ENCODE results near the gene IDI1.
"Not testable (repeated sequence)": the region's sequence is repeated elsewhere in the genome, so short reads cannot be mapped to it uniquely, and the experiment has no call there.

IDI1 gene

DNA sequence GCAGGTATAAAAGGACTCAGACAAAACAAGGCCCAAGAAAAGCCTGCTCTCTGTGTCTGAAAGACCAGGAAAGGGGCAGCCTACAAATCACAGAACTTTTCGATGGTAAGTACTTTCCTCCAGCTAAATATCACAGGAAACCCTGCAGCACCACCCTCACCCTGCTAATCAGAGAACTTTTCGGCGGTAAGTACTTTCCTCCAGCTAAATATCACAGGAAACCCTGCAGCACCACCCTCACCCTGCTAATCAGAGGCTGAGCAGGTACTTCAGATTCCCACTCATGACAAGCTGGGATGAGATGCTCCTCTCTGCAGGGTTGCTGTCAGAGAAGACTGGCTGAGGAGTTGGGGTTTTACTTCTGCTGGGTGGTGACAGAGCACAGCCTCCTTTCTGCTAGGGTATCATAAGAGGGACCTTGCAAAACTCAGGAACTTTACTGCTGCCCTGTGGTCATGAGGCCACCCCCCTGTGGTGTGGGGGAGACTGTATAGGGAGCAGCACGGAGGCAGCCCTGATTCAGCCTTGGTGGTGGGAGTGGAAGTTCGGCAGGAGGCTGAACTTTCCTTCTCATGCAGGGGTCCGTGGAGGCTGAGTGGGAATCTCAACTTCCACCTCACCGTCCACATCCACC is 14.4 kb upstream of the IDI1 start:
- peak; percentile 63 for DNase-seq (ENCODE audit: low spot score)

DNA sequence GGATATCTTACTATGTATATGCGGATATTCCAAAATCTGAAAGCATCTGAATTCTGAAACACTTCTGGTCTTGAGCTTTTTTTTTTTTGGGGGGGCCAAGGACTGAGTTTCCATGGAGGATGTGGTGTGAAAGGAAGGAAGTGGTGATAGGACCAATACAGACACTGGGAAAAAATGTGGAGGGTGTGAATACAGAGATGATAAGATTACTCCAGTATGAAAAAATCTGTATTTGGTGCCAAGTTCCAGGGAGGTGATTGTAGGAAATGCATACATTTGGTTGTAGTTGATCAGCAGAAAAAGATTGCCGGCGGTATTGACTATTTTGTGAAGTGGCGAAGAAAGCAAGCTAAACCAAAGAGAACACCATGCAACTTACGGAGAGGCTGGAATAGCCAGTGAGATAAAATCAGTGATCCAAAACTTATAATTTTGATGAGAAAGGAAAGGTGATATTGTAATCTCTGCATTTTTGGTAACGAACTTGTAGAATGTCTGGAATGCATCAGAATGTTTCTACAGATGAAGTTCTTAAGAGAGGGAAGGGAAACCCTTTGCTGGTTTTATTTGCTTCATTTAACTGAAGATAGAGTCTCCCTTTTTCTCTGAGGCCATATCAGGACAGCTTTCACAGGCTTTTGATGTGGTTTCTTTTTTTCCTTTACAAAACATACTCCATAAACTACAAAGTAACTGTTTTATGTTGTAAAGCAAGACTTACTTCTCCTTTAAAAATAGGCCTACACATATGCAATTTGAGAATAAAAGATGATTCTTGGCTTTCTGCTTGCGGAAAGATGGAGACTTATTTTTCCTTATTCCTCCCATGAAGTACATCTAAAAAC is 13.2 kb upstream of the IDI1 start:
- no peak for DNase-seq (ENCODE audit: low spot score)

DNA sequence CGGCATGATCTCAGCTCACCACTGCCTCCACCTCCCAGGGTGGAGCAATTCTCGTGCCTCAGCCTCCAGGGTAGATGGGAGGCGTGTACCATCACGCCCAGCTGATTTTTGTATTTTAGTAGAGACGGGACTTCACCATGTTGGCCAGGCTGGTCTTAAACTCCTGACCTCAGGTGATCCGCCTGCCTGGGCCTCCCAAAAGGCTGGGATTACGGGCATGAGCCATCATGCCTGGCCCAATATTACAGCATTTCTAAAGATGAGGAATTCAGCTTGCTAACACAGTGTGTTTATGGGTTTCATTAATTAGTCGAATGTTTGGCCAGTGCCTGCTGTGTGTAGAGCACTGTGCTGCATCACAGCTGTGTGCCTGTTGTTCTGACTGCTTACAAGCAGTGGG is 11.0 kb upstream of the IDI1 start:
- no peak for DNase-seq (ENCODE audit: low spot score)

DNA sequence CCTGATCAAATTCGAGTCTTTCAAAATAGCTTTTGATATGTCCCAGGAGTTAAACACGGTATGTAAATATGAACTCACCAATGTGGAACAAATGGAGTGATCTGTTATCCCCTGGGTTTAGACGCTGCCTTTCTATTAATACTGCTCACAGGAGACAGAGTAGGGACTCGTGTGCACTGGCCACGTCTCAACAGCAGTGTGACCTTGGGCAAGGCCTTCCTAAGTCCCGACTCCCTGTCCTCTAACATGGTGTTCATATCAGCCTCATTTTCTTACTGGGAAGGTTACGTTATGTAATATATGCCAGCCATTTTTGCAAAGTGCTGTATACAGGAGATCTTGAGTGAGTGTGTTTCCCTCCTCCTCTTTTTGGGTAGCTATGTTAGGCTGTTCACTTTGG is 9.1 kb upstream of the IDI1 start:
- no peak for DNase-seq (ENCODE audit: low spot score)

DNA sequence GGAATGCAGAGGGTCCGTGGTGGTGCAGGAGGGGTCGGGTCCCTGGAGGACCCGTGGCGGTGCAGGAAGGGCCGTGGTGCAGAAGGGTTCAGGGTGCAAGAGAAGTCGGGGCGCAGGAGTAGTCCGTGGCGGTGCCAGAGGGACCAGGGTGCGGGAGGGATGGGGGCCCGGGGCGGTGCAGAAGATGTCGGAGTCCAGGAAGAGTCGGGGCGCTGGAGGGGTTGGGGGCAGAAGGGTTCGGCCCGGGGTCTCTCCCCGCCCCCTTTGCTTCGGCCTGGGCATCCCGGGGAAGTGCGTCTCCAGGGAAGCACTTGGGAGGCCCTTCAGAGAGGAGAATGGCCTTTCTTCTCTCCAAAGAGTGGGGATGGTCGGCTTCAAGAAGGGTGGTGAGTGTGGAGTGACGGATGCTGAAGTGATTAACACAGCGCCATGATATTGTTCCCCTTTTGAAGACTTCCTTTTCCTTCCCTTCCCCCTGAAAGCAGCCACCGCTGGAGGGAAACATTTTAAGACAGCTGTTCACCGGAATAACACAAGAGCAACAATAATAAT is 8.3 kb upstream of the IDI1 start:
- no peak for DNase-seq (ENCODE audit: low spot score)

DNA sequence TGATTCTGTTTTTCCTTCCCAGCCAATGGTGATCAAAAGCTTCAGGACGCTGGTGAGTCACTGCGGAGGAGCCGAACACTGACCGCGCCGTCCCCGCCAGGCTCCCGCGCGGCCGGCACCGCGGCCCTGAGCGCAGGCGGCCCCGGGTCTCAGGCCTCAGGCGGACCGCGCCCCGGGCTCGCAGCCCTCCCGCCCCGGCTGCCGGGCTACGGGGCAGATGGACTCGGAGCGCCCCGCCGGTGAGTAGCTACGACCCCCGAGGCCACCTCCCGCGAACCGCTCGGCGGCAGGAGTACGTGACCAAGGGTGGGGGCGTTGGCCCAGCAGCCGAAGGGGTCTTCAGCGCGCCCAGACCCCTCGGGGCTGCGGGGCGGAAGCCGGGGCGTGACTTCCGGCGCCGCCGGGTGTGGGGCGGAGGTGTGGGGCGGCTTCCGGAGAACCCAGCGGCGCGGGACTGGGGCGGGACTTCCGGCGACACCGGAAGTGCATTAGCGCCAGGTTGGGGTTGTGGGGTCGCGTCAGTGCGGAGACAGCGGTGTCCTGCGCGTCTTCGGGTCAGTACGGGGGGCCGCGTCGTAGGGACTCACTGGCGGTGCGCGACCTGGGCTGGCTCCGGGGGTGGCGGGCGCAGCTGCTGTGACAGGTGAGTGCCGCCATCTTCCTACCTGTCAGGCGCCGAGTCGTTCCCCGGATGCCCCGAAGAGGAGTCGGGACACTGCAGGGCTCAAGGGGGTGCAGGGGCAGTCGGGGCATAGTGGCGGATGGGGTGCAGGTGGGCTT is 7.6 kb upstream of the IDI1 start, which contains the start of gene WDR37:
Gene WDR37, plus strand, starts transcription at position 60 of the 780 bp plus-strand sequence. CDS start 15,771 bp downstream, outside the sequence.
- peak; percentile 85 for DNase-seq (ENCODE audit: low spot score)

DNA sequence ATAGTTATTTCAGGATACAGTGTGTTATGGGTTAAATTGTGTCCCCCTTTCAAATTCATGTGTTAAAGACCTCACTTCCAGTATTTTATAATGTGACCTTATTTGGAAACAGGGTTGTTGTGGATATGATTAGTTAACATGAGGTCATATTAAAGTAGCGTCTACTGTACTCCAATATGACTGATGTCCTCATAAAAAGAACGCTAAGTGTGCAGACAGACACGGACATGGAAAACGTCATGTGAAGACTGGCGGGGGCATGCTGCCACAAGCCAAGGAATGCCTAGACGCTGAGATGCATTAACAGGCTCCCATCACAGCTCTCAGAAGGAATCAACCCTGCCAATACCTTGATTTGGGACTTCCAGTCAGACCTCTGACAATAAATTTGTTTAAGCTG is 5.8 kb upstream of the IDI1 start:
- no peak for DNase-seq (ENCODE audit: low spot score)

DNA sequence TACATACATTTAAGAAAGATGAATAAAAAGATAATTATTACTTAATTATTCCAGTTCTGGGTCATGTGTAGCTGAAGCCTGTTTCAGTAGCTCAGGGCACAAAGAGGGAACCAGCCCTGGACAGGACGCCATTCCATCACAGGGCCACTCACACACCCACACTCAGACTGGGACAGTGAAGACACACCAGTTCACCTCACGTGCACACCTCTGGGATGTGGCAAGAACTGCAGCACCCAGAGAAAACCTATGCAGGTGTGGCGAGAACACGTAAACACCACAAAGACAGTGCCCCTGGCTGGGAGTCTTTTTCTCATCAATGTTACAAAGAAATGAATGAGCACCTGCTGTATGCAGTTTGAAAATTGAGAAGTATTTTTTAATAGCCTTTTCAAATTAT is 1.6 kb upstream of the IDI1 start:
- DNase-seq (ENCODE audit: low spot score) = no peak

DNA sequence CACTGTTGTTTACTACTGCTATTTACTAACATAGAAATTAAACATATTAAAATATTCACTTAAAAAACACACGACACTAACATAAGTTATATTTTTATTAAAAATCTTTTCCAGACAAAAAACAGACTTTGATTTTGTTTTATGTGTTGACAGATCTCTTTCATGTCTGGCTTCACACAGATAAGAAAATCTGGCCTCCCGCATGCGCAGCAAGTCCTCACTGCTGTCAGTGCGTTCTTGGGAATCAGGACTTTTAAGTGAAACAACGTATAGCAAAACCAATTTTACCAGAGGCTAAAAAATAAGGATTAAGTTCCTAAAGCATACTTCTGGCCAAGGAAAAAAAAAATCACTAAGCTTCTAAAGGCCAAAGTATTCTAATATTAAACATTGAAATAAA is 1.2 kb upstream of the IDI1 start:
- no peak for DNase-seq (ENCODE audit: low spot score)

DNA sequence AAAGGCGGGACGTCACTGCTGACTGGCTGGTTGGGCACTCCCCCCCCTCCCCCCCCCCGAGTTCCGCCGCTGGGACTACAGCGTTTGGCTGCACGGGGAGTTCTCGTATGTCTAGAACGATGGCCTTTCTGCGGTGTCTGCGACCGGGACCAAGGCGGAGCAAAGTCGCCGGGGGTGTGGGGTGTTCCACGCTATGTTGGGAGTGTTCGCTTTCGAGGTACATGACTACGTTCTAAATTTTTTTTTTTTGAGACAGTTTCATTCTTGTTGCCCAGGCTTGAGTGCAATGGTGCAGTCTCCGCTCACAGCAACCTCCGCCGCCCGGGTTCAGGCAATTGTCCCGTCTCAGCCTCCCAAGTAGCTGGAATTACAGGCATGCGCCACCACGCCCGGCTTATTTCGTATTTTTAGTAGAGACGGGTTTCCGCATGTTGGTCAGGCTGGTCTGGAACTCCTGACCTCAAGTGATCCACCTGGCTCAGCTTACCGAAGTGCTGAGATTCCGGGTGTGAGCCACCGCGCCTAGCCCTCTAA is 573 bp upstream of the IDI1 start:
- DNase-seq (ENCODE audit: low spot score) = no peak

DNA sequence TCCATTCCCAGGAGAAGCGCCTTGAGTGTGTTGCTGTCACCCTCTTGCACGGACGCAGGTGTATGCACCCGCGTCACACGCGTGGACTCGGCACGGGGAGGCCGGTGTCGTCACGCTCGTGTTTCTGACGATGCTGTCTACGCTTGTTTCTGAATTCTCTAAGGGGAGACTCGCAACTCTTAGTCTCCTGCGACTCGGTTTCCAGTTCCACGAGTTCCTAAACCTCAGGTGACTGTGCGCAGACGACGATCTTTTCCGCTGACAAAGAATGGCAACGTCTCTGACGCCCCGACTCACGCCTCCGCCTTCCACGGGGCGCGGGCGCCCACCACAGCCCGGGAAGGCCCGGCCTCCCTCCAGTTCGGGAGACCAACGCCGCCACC is 579 bp downstream of the IDI1 start:
- DNase-seq (ENCODE audit: low spot score) = no peak

DNA sequence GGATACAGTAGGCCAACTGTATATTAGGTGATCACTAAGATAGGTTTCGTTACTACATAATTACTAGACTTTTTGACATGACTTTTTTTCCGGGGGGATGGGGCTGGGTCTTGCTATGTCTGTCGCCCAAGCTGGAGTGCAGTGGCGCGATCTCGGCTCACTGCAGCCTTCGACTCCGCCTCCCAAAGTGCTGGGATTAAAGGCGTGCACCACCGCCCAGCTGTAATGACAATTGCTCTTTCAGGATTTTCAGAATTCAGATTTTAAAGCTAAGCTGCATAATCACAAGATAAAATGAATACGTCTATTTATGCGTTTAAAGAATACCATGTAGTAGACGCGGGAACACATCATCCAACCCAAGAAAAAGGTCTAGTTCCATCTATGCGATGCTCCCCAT is 982 bp downstream of the IDI1 start:
- DNase-seq (ENCODE audit: low spot score) = no peak

DNA sequence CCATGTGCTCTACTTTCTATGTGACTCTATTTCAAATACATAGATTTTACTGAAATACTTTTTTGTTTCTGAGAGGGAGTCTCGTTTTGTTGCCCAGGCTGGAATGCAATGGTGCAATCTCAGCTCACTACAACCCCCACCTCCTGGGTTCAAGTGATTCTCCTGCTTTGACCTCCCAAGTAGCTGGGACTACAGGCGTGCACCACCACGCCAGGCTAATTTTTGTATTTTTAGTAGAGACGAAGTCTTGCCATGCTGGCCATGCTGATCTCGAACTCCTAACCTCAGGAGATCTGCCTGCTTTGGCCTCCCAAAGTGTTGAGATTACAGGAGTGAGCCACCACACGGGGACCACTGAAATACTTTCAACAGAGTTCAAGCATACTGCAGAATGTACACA is 3.5 kb downstream of the IDI1 start:
- DNase-seq (ENCODE audit: low spot score) = no peak

DNA sequence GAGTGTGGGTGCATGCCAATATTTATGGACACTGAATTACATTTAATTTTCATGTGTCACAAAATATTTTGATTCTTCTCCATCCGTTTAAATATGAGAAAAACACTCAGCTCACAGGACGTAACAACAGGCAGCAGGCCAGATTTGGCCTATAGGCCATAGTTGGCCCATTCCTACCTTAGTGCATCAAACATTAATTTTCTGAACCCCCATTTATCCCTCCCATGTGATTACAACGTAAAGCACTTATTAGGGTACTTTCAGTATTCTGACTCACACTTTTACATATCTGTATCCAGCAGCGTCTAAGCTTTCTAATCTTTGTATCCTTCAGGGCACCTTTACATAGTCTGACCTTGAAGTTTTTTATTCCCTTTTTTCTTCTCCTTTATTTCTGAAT is 4.0 kb downstream of the IDI1 start:
- no peak for DNase-seq (ENCODE audit: low spot score)

DNA sequence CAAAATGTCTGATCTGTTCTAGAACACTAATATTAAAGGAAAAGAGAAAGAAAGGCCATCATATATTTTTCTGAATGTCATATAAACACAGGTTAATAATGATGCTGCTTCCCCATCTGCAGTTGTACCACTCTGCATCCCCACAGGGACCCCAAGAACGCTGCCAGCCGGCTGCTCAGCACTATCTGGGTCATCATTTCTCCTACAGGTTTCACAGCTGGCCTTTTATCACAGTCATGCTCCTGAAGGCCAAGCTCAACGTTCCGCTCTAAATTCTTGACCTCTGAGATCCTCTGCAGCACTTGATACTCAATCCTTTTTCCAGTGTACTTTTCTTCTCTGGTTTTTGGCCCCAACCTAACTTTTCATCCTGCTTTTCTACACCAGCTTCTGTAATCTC is 4.8 kb downstream of the IDI1 start:
- no peak for DNase-seq (ENCODE audit: low spot score)

DNA sequence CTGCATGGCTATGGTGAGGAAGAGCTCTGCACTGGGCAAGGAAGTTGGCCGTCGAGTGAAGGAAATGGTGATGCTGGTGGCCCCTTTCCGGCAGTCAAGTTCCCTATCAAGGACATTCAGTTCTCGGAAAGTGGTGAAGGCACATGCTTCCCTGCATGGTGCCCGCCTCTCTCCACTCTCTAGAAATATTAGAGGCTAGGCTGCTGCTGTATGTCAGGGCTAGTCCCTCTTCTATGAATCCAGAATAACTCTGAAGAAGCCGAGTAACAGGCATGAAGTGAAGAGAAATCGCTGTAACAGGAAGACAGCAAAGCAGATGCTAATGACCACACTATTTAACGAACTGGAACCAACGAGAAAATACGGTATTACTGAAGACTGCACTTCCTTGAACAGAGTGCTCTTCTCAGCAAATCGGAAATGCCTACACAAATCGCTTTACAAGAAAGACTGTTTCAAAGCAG is 5.4 kb downstream of the IDI1 start:
- DNase-seq (ENCODE audit: low spot score) = no peak

DNA sequence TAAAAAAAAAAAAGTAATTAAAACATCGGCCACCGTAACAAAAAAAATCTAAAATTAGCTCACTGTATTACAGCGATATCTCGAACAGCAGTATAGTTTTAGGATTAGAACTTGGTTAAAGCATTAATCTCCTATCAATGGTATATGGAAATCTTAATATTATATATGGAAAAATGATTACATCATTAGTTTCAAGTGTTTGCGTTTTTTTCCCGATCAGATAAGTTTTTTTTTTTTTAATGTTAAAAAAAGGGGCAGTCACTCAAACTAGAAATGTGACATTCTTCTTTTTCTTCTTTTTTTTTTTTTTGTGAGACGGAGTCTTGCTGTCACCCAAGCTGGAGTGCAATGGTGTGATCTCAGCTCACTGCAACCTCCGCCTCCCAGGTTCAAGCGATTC is 7.4 kb downstream of the IDI1 start:
- no peak for DNase-seq (ENCODE audit: low spot score)

DNA sequence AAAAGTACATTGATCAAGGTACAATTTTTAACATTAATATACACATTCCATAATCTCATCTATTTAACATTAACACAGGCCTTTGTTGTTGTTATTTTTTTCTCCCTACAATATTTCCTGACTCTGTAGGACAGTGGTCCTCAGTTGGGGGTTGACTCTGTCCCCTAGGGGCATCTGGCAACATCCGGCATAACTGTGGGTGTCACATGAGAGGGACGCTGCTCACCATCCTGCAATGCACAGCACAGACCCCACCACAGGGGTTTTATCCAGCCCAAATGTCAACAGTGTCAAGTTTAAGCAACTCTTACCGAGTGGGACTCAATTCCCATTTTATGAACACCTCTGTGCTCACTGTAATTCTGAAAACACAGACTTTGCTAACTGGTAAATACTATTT is 8.8 kb downstream of the IDI1 start:
- no peak for DNase-seq (ENCODE audit: low spot score)

DNA sequence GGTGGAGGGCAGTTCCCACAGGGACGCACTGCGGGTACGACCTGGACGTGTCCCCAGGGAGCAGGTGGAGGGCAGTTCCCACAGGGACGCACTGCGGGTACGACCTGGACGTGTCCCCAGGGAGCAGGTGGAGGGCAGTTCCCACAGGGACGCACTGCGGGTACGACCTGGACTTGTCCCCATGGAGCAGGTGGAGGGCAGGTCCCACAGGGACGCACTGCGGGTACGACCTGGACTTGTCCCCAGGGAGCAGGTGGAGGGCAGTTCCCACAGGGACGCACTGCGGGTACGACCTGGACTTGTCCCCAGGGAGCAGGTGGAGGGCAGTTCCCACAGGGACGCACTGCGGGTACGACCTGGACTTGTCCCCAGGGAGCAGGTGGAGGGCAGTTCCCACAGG is 10.2 kb downstream of the IDI1 start:
- DNase-seq (ENCODE audit: low spot score) = not testable (repeated sequence)

DNA sequence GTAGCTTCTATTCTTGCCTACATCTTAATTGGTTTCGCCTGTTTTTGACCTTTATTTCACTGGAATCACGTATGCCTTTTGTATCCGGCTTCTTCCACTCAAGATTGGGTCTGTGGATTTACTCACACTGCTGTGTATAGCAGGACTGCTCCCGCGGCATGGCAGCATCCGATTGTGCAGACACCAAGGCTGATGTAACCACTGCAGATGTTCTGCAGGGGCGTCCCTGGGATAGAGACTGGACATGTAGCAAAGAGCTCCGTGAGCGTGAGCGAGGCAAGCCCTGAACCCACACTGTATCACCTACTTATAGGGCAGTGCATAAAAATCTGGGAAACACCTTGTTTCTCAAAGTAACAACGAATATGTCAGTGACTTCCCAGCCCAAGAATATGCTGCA is 11.8 kb downstream of the IDI1 start:
- DNase-seq (ENCODE audit: low spot score) = peak; percentile 37

DNA sequence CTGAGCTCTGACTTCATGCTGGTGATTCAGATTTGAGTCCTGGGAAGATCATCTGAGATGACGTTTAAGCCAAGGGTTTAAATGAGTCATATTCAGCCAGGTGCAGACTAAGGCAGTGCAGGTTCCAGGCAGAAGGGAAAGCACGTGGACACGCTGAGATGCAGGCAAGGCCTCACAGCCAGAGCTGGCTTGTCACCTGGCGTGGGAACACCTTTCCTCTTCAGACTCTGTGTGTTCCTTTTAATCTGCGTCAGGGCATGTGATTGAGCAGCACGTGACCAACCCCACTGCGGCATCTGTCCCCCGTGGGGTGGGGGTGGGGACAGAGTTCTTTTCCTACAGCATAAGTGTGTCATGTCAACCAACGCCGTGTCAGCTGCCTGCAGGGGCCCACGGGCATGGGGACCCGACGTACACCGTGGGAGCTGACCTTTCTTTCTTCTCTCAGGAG is 12.6 kb downstream of the IDI1 start:
- peak; percentile 67 for DNase-seq (ENCODE audit: low spot score)

DNA sequence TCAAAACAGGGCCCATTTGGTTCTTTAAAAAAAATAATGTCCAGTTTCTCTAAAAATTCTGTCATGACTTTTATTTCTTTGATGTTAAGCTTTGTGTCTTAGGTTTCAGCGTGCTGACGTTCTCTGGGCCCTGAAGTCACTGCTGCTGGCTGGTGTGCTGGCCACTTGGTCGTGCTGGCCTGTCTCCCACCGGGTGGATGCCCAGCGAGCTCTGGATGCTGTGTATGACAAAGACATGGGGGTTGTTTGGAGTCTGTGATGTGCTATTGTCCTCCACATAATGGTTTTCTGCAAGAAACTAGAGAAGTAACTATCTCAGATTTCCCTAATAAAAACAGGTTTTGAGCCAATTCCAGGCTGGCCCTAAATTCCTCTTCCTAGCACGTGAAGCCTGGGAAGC is 13.7 kb downstream of the IDI1 start:
- DNase-seq (ENCODE audit: low spot score) = peak; percentile 81

All from putamen (tissue), 1 donor.